HepG2 (cell line): ENCODE data around the gene PTPRCAP. TPM values are rescaled to one million over a fixed set of nuclear protein-coding genes. Genes with fewer than 3 reads are reported as not detected.

ENCODE experiments used
- BCL3 ChIP-seq: sonication (generic); formaldehyde crosslinking; IDR thresholded peaks from 2 replicates; pipeline ENCODE4 v1.5.1; 2020; ENCODE audit warnings: mild to moderate bottlenecking, missing genetic modification reagents, moderate library complexity
- HOXA3 ChIP-seq: sonication (generic); formaldehyde crosslinking; IDR thresholded peaks from 2 replicates; pipeline ENCODE4 v1.5.0; 2020; ENCODE audit warnings: missing genetic modification reagents
- KLF13 ChIP-seq: sonication (generic); formaldehyde crosslinking; IDR thresholded peaks from 2 replicates; pipeline ENCODE4 v1.4.0; 2020; ENCODE audit warnings: mild to moderate bottlenecking, missing genetic modification reagents
- MEF2D ChIP-seq: sonication (generic); formaldehyde crosslinking; IDR thresholded peaks from 2 replicates; pipeline ENCODE4 v1.5.1; 2020; ENCODE audit warnings: mild to moderate bottlenecking, missing genetic modification reagents
- PAWR ChIP-seq: sonication (generic); formaldehyde crosslinking; IDR thresholded peaks from 2 replicates; pipeline ENCODE4 v1.4.0; 2020; ENCODE audit warnings: missing genetic modification reagents, mild to moderate bottlenecking, borderline replicate concordance
- TCF7L2 ChIP-seq: IDR thresholded peaks from 2 replicates; pipeline ENCODE4 v1.6.1; 2011; ENCODE audit warnings: mild to moderate bottlenecking, low read depth, low read length, moderate library complexity
- TFAP4 ChIP-seq: sonication (generic); IDR thresholded peaks from 2 replicates; pipeline ENCODE4 v1.6.1; 2016; ENCODE audit warnings: low read depth, borderline replicate concordance
- TFDP1 ChIP-seq: IDR thresholded peaks from 2 replicates; pipeline ENCODE4 v1.6.1; 2016; ENCODE audit warnings: missing compliant biosample characterization, missing genetic modification reagents, borderline replicate concordance
- ZBTB20 ChIP-seq: sonication (generic); formaldehyde crosslinking; IDR thresholded peaks from 2 replicates; pipeline ENCODE4 v1.8.1; 2023; ENCODE audit warnings: missing genetic modification reagents, low read depth, mild to moderate bottlenecking, borderline replicate concordance
- ZFP36 ChIP-seq: fragments of 150-350 bp; IDR thresholded peaks from 2 replicates; pipeline ENCODE4 v1.6.1; 2018; ENCODE audit warnings: borderline replicate concordance, low read length, low read depth; ENCODE audit not compliant: partially characterized antibody
- ZNF318 ChIP-seq: sonication (generic); formaldehyde crosslinking; IDR thresholded peaks from 2 replicates; pipeline ENCODE4 v1.4.0; 2020; ENCODE audit warnings: mild to moderate bottlenecking, missing genetic modification reagents
- ZNF367 ChIP-seq: sonication (generic); formaldehyde crosslinking; IDR thresholded peaks from 2 replicates; pipeline ENCODE4 v1.4.0; 2020; ENCODE audit warnings: missing genetic modification reagents, borderline replicate concordance
- ZNF589 ChIP-seq: sonication (generic); formaldehyde crosslinking; conservative IDR thresholded peaks from 2 replicates; pipeline ENCODE4 v1.8.0; 2022; ENCODE audit warnings: mild to moderate bottlenecking, moderate library complexity, missing genetic modification reagents
- ZNF652 ChIP-seq: IDR thresholded peaks from 2 replicates; pipeline ENCODE4 v1.6.1; 2016; ENCODE audit warnings: low read depth, borderline replicate concordance
- ZNF703 ChIP-seq: sonication (generic); formaldehyde crosslinking; IDR thresholded peaks from 2 replicates; pipeline ENCODE4 v1.5.1; 2020; ENCODE audit warnings: missing genetic modification reagents, mild to moderate bottlenecking, moderate library complexity, borderline replicate concordance
- ZNF737 ChIP-seq: sonication (generic); formaldehyde crosslinking; IDR thresholded peaks from 2 replicates; pipeline ENCODE4 v1.5.0; 2020; ENCODE audit warnings: missing genetic modification reagents, mild to moderate bottlenecking, borderline replicate concordance
- ZNF792 ChIP-seq: IDR thresholded peaks from 2 replicates; pipeline ENCODE4 v1.6.1; 2016
- polyA plus RNA-seq, 8 experiments: library from polyadenylated mRNA; depleted of rRNA in 3 of 8; stranded (reverse) in 7 of 8; unstranded in 1 of 8; fragments of >200 nt; fragmentation: Illumina TruSeq in 4 of 8; extraction: Trizol in 4 of 8; gene quantifications; 2 replicates each; pipeline versions ENCODE4 v1.2.1 to v1.2.3, GENCODE V29; 2011 to 2016; ENCODE audit warnings: low read depth in 4 of 8, missing spikeins in 1 of 8, mixed read lengths in 1 of 8; ENCODE audit not compliant: insufficient read depth in 1 of 8
- total RNA-seq, 5 experiments: library from RNA; depleted of rRNA; stranded (reverse); fragments of >200 nt; fragmentation: Illumina TruSeq; extraction: Trizol; gene quantifications; 2 replicates each; pipeline ENCODE4 v1.2.3, GENCODE V29; 2016; ENCODE audit warnings: low read depth in 1 of 5

The PTPRCAP gene
- total and polyA plus RNA-seq, 2 of the 13 experiments (the other 11 are each of a cell fraction or from before 2014, with no cell fraction given), result 0.60 to 0.70 TPM

GRCh38 chr11:67391304-67392182 is 45.9 kb downstream of the PTPRCAP start, which contains the start of gene RAD9A (continued):
- peak; percentile 94 for TF ChIP-seq ZNF318 (CRISPR knock-in tag)
- peak; percentile 92 for TF ChIP-seq TFAP4
- no peak for TF ChIP-seq ZBTB20 (CRISPR knock-in tag)
- no peak for TF ChIP-seq ZNF652 (CRISPR knock-in tag)
- no peak for TF ChIP-seq ZNF703
- no peak for TF ChIP-seq ZFP36
- no peak for TF ChIP-seq PAWR
- TF ChIP-seq BCL3, result peak; percentile 92
- peak; percentile 95 for TF ChIP-seq TFDP1 (CRISPR knock-in tag)
- TF ChIP-seq ZNF737, result 0 out of 2 replicates have a peak, but pooled peaks have one; percentile 15
- TF ChIP-seq KLF13, result no peak
- no peak for TF ChIP-seq ZNF367 (CRISPR knock-in tag)
- no peak for TF ChIP-seq TCF7L2
- TF ChIP-seq ZNF792 (CRISPR knock-in tag), result 0 out of 2 replicates have a peak, but pooled peaks have one; percentile 79
- TF ChIP-seq HOXA3 (CRISPR knock-in tag), result peak; percentile 80
- TF ChIP-seq ZNF589, result peak; percentile 95
- no peak for TF ChIP-seq MEF2D (CRISPR knock-in tag)
